Esophagus muscularis mucosa (tissue), 4 donors: ENCODE results near the gene PMCH. TPM values are rescaled to one million over a fixed set of nuclear protein-coding genes. Genes with fewer than 3 reads are reported as not detected.

Experiments used
- small RNA-seq, 3 donors: library from RNA; depleted of rRNA; stranded (forward); fragments of <200 nt; gene quantifications; one replicate each; pipeline ENCODE3, GENCODE V24; 2016
- total RNA-seq, 4 donors: library from RNA; depleted of rRNA; stranded (reverse); fragments of >200 nt; gene quantifications; one replicate each; pipeline versions ENCODE4 v1.1.0 to v1.2.1, GENCODE V29; 2016

Gene PMCH
- total RNA-seq, 4 donors from 2014 or later, result not detected

Small RNAs within 50 kb of the gene (small RNA-seq; reads per million reads assigned to genes)
- 0 reads per million in 3 donors for gene RN7SL793P

Other genes starting within 250 kb of the PMCH start
- gene WASHC3, start 135.8 kb downstream of the PMCH start, total RNA-seq, result 100 to 1,000 TPM in 1 of 4 donors, 10 to 100 TPM in 3; 85.7 to 101 (median 86.8) TPM
- gene NUP37, start 77.7 kb downstream of the PMCH start, total RNA-seq, result 10 to 100 TPM in 3 of 4 donors, 1 to 10 TPM in 1; 9.9 to 23.3 (median 15.4) TPM
- under 1 TPM; 0.45 to 0.83 (median 0.64) TPM for gene PARPBP, start 77.7 kb downstream of the PMCH start, total RNA-seq